ENCODE data around the gene PSMB7.

The PSMB7 gene

GRCh38 chr9:124343533-124344290, 71.5 kb downstream of the PSMB7 start:
- DNase-seq, result no peak

- DNase-seq, result no peak
These were observed 72.3 kb downstream of the PSMB7 start for GRCh38 chr9:124342776-124343485.

- DNase-seq, result no peak
These were observed 72.9 kb downstream of the PSMB7 start for GRCh38 chr9:124342402-124342775.

GRCh38 chr9:124341455-124342170, 73.6 kb downstream of the PSMB7 start:
- DNase-seq, result no peak

- DNase-seq, result no peak
These were observed 74.8 kb downstream of the PSMB7 start for GRCh38 chr9:124340219-124341069.

- no peak for DNase-seq
These were observed 75.6 kb downstream of the PSMB7 start for GRCh38 chr9:124339603-124340146.

GRCh38 chr9:124337562-124337961, 77.7 kb downstream of the PSMB7 start:
- no peak for DNase-seq

GRCh38 chr9:124335320-124335707, 79.9 kb downstream of the PSMB7 start:
- DNase-seq, result no peak

GRCh38 chr9:124334568-124335319, 80.5 kb downstream of the PSMB7 start:
- no peak for DNase-seq

GRCh38 chr9:124333203-124333579, 82.1 kb downstream of the PSMB7 start:
- DNase-seq, result no peak

- DNase-seq, result no peak
These were observed 82.7 kb downstream of the PSMB7 start for GRCh38 chr9:124332361-124333202.

GRCh38 chr9:124331580-124331979, 83.7 kb downstream of the PSMB7 start:
- no peak for DNase-seq

- no peak for DNase-seq
These were observed 85.1 kb downstream of the PSMB7 start for GRCh38 chr9:124330011-124330697.

GRCh38 chr9:124329206-124329792, 85.9 kb downstream of the PSMB7 start:
- no peak for DNase-seq

- DNase-seq, result no peak
These were observed 87.0 kb downstream of the PSMB7 start for GRCh38 chr9:124328285-124328684.

GRCh38 chr9:124327491-124327890, 87.8 kb downstream of the PSMB7 start:
- DNase-seq, result no peak

GRCh38 chr9:124326378-124326777, 88.9 kb downstream of the PSMB7 start:
- no peak for DNase-seq

GRCh38 chr9:124325816-124326215, 89.4 kb downstream of the PSMB7 start:
- no peak for DNase-seq

GRCh38 chr9:124323904-124324303, 91.3 kb downstream of the PSMB7 start:
- DNase-seq, result no peak

Measured in CD4-positive, alpha-beta T cell treated with Interleukin-12 subunit alpha and Interleukin-12 subunit beta, for 1 hour (primary cell).